Adipocyte (in vitro differentiated cells): Measurements from ENCODE around the gene SNRPB.

Experiments used
- DNase-seq: peaks from one replicate; pipeline ENCODE4 v3.0.0-alpha.2; 2015; ENCODE audit warnings: low read depth
- H3K27me3 ChIP-seq: replicated peaks from 2 replicates; pipeline ENCODE4 v1.7.0; 2013; ENCODE audit warnings: mild to moderate bottlenecking, low read length, moderate library complexity; ENCODE audit not compliant: control insufficient read depth, insufficient read depth
- H3K36me3 ChIP-seq: 2 replicates; pipeline ENCODE4 v1.7.0; 2013; ENCODE audit warnings: low read length, mild to moderate bottlenecking, moderate library complexity; ENCODE audit not compliant: control insufficient read depth, insufficient read depth, severe bottlenecking
- H3K4me1 ChIP-seq: 2 replicates; pipeline ENCODE4 v1.7.0; 2013; ENCODE audit warnings: mild to moderate bottlenecking, low read length, moderate library complexity; ENCODE audit not compliant: control insufficient read depth, insufficient read depth
- H3K4me3 ChIP-seq: 2 replicates; pipeline ENCODE4 v1.7.0; 2013; ENCODE audit warnings: mild to moderate bottlenecking, low read length, moderate library complexity
- H3K9ac ChIP-seq: 2 replicates; pipeline ENCODE4 v1.7.0; 2013; ENCODE audit warnings: mild to moderate bottlenecking, low read length, moderate library complexity
- H3K9me3 ChIP-seq: 2 replicates; pipeline ENCODE4 v1.7.0; 2013; ENCODE audit warnings: mild to moderate bottlenecking, low read length, moderate library complexity; ENCODE audit not compliant: control insufficient read depth

SNRPB gene

GRCh38 chr20:2453792-2454191 lies 16.8 kb downstream of the SNRPB start:
- Histone ChIP-seq H3K4me3 (no peak overlapping the region), H3K9me3 (no peaks in the 10 kb centered on the region), H3K27me3 (no peaks in the 10 kb centered on the region), H3K36me3 (peaks cover under 1% of the 10 kb centered on the region), H3K4me1 (peaks cover 45% of the 10 kb centered on the region), H3K9ac (no peak overlapping the region)
- DNase-seq = no peak

GRCh38 chr20:2451939-2452732 lies 18.5 kb downstream of the SNRPB start:
- peak; percentile 89 for DNase-seq
- Histone ChIP-seq H3K9ac (no peak overlapping the region), H3K36me3 (no peaks in the 10 kb centered on the region), H3K27me3 (no peaks in the 10 kb centered on the region), H3K4me1 (peaks cover 45% of the 10 kb centered on the region), H3K4me3 (no peak overlapping the region), H3K9me3 (no peaks in the 10 kb centered on the region)

- Histone ChIP-seq H3K9me3 (no peaks in the 10 kb centered on the region), H3K27me3 (no peaks in the 10 kb centered on the region), H3K9ac (no peak overlapping the region), H3K36me3 (no peaks in the 10 kb centered on the region), H3K4me3 (no peak overlapping the region), H3K4me1 (peaks cover 43% of the 10 kb centered on the region)
- no peak for DNase-seq
These were observed 19.2 kb downstream of the SNRPB start for GRCh38 chr20:2451422-2451821.

GRCh38 chr20:2449386-2449785 lies 21.2 kb downstream of the SNRPB start:
- H3K4me1 ChIP-seq = peaks cover 33% of the 10 kb centered on the region
- no peaks in the 10 kb centered on the region for H3K9me3 ChIP-seq
- no peak overlapping the region for H3K4me3 ChIP-seq
- H3K36me3 ChIP-seq = no peaks in the 10 kb centered on the region
- no peak for DNase-seq
- no peak overlapping the region for H3K9ac ChIP-seq
- H3K27me3 ChIP-seq = no peaks in the 10 kb centered on the region

- no peak overlapping the region for H3K4me3 ChIP-seq
- DNase-seq = no peak
These were observed 23.7 kb downstream of the SNRPB start for GRCh38 chr20:2446845-2447244.

GRCh38 chr20:2431185-2431584 lies 39.4 kb downstream of the SNRPB start:
- Histone ChIP-seq H3K4me3 (no peak overlapping the region), H3K27me3 (peaks cover 3% of the 10 kb centered on the region), H3K4me1 (no peaks in the 10 kb centered on the region), H3K9ac (no peak overlapping the region), H3K9me3 (no peaks in the 10 kb centered on the region), H3K36me3 (no peaks in the 10 kb centered on the region)
- DNase-seq = no peak

More at GRCh38 chr20:2446845-2447244, 23.7 kb downstream of the SNRPB start:
- Histone ChIP-seq H3K27me3 (no peaks in the 10 kb centered on the region), H3K4me1 (peaks cover 26% of the 10 kb centered on the region), H3K36me3 (no peaks in the 10 kb centered on the region), H3K9me3 (no peaks in the 10 kb centered on the region), H3K9ac (no peak overlapping the region)

DNA sequence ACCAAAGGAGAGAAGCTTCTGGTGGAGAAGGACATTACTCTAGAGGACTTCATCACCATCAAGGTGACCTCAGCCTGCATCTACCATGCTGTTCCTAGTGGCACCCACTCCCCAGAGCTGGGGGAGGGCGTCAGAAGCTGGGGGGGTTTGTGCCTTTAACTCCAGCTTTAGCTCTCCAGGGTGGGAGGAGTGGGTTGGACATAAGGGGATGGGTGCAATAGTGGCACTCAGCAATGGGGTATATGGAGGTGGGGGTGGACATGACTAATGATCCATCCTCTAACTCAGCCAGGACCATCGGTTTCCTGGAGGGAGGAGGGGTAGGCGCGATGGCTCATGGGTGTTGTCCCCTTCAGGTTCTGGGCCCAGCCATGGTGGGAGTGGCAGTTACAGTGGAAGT lies 40.1 kb downstream of the SNRPB start:
- no peaks in the 10 kb centered on the region for H3K9me3 ChIP-seq
- DNase-seq = no peak

DNA sequence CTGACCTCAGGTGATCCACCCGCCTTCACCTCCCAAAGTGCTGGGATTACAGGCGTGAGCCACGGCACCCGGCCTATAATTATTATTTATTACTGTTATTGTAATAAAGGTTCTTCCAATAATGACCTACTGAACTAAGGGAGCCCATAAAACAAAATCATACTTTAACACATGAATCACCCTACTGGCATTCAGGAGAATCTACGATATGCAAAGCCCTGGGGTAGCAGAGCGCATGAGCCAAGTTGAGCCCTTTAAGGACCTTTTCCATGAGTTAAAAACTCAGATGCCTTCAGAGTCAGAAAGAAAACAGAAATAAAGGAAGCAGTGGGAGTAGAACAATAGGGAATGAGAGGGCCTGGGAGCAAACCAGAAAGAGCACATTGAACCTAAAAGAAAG lies 41.5 kb downstream of the SNRPB start:
- H3K9ac ChIP-seq = no peak overlapping the region

More for the DNA sequence above, 40.1 kb downstream of the SNRPB start:
- Histone ChIP-seq H3K36me3 (no peaks in the 10 kb centered on the region), H3K9ac (no peak overlapping the region), H3K4me1 (no peaks in the 10 kb centered on the region), H3K27me3 (no peaks in the 10 kb centered on the region), H3K4me3 (no peak overlapping the region)

GRCh38 chr20:2421247-2421646 lies 49.3 kb downstream of the SNRPB start:
- Histone ChIP-seq H3K27me3 (peaks cover 14% of the 10 kb centered on the region), H3K36me3 (no peaks in the 10 kb centered on the region), H3K4me1 (no peaks in the 10 kb centered on the region), H3K4me3 (no peak overlapping the region), H3K9me3 (peaks cover 3% of the 10 kb centered on the region), H3K9ac (no peak overlapping the region)
- peak; percentile 1 for DNase-seq

More for the DNA sequence above, 41.5 kb downstream of the SNRPB start:
- no peaks in the 10 kb centered on the region for H3K36me3 ChIP-seq
- peaks cover 3% of the 10 kb centered on the region for H3K9me3 ChIP-seq
- H3K4me1 ChIP-seq = no peaks in the 10 kb centered on the region
- no peak for DNase-seq
- no peak overlapping the region for H3K4me3 ChIP-seq
- peaks cover 3% of the 10 kb centered on the region for H3K27me3 ChIP-seq

DNA sequence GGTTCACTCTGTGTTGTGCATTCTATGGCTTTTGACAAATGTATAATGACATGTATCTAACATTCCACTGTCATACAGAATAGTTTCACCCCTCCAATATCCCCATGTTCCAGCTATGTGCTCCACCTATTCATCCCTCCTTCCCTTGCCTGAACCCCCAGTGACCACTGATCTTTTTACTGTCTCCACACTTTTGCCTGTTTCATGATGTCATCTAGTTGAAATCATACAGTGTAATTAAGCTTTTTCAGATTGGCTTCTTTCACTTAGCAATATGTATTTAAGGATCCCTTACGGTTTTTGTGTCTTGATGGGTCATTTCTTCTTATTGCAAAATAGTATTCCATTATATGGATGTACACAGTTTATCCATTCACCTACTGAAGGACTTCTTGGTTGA lies 50.1 kb downstream of the SNRPB start:
- Histone ChIP-seq H3K27me3 (peaks cover 21% of the 10 kb centered on the region), H3K4me1 (no peaks in the 10 kb centered on the region), H3K36me3 (no peaks in the 10 kb centered on the region), H3K4me3 (no peak overlapping the region), H3K9me3 (peaks cover 3% of the 10 kb centered on the region), H3K9ac (no peak overlapping the region)
- no peak for DNase-seq

GRCh38 chr20:2418388-2418787 lies 52.2 kb downstream of the SNRPB start:
- Histone ChIP-seq H3K4me3 (no peak overlapping the region), H3K27me3 (peaks cover 25% of the 10 kb centered on the region), H3K9ac (no peak overlapping the region), H3K36me3 (no peaks in the 10 kb centered on the region), H3K4me1 (no peaks in the 10 kb centered on the region), H3K9me3 (no peaks in the 10 kb centered on the region)
- DNase-seq = no peak

- peaks cover 25% of the 10 kb centered on the region for H3K27me3 ChIP-seq
- H3K4me3 ChIP-seq = no peak overlapping the region
- DNase-seq = no peak
- no peaks in the 10 kb centered on the region for H3K36me3 ChIP-seq
- no peak overlapping the region for H3K9ac ChIP-seq
- H3K4me1 ChIP-seq = no peaks in the 10 kb centered on the region
- H3K9me3 ChIP-seq = no peaks in the 10 kb centered on the region
These were observed 53.4 kb downstream of the SNRPB start for GRCh38 chr20:2417213-2417541.
